IMR-90 (cell line): Measurements from ENCODE around the gene ZFAND2A. TPM values are rescaled to one million over a fixed set of nuclear protein-coding genes. Genes with fewer than 3 reads are reported as not detected.

Source experiments
- ATAC-seq: fragments of 200-7000 bp; cut with Tn5 transposase; 2 replicates; pipeline ENCODE4 v1.9.1; 2020; ENCODE audit warnings: low read depth, mild to moderate bottlenecking, moderate library complexity
- BruUV-seq: library from RNA; stranded (reverse); fragments of 400-500 nt; replicated peaks from 2 replicates; lab custom pipeline; 2021; lab: Mats Ljungman, UMichigan
- CTCF ChIA-PET: fragments of 300-600 bp; formaldehyde crosslinking; extraction: SDS; loops from one replicate; lab custom pipeline; 2021; ENCODE audit warnings: antibody characterized with exemption; lab: Yijun Ruan, JAX
- POLR2A ChIA-PET: fragments of 300-600 bp; sonication (Branson Sonifier 250); formaldehyde crosslinking; loops from one replicate; lab custom pipeline; 2022; ENCODE audit warnings: antibody characterized with exemption; ENCODE audit not compliant: unreplicated experiment; lab: Charles Lee
- DNase-seq: peaks from one replicate; pipeline ENCODE4 v3.0.0; 2013
- H2AFZ ChIP-seq: replicated peaks from 2 replicates; pipeline ENCODE3; 2013; ENCODE audit warnings: low read length, mild to moderate bottlenecking; ENCODE audit not compliant: poor library complexity
- H2AK5ac ChIP-seq: 2 replicates; pipeline ENCODE4 v1.6.1; 2013; ENCODE audit warnings: low read depth, low read length, inconsistent platforms
- H2AK9ac ChIP-seq: replicated peaks from 2 replicates; pipeline ENCODE3; 2013; ENCODE audit warnings: mild to moderate bottlenecking, low read depth, low read length, moderate library complexity; ENCODE audit not compliant: poor library complexity
- H2BK120ac ChIP-seq: 2 replicates; pipeline ENCODE4 v1.6.1; 2013; ENCODE audit warnings: low read depth, low read length, inconsistent platforms
- H2BK15ac ChIP-seq: 3 replicates; pipeline ENCODE4 v1.6.1; 2013; ENCODE audit warnings: low read depth, low read length, inconsistent platforms
- H2BK20ac ChIP-seq: 2 replicates; pipeline ENCODE4 v1.6.1; 2013; ENCODE audit warnings: low read depth, mild to moderate bottlenecking, inconsistent platforms, low read length, moderate library complexity
- H2BK5ac ChIP-seq: 2 replicates; pipeline ENCODE4 v1.6.1; 2013; ENCODE audit warnings: mild to moderate bottlenecking, low read depth, low read length, inconsistent platforms; ENCODE audit not compliant: poor library complexity, severe bottlenecking
- H3K14ac ChIP-seq: replicated peaks from 2 replicates; pipeline ENCODE4 v1.6.1; 2013; ENCODE audit warnings: low read depth, low read length, inconsistent platforms
- H3K18ac ChIP-seq: 2 replicates; pipeline ENCODE4 v1.6.1; 2013; ENCODE audit warnings: low read depth, low read length, control low read depth
- H3K23ac ChIP-seq: 2 replicates; pipeline ENCODE4 v1.6.1; 2013; ENCODE audit warnings: low read depth, low read length, inconsistent platforms
- H3K27ac ChIP-seq: 2 replicates; pipeline ENCODE4 v1.5.1; 2013; ENCODE audit warnings: mild to moderate bottlenecking, control low read depth, low read length; ENCODE audit not compliant: insufficient read depth
- H3K27me3 ChIP-seq: 2 replicates; pipeline ENCODE4 v1.6.1; 2013; ENCODE audit warnings: low read length; ENCODE audit not compliant: control insufficient read depth, insufficient read depth
- H3K36me3 ChIP-seq: 2 replicates; pipeline ENCODE4 v1.6.1; 2013; ENCODE audit warnings: low read length, mixed read lengths; ENCODE audit not compliant: control insufficient read depth, insufficient read depth
- H3K4ac ChIP-seq: 2 replicates; pipeline ENCODE4 v1.6.1; 2013; ENCODE audit warnings: low read depth, low read length, inconsistent platforms
- H3K4me1 ChIP-seq: 2 replicates; pipeline ENCODE4 v1.6.1; 2013; ENCODE audit warnings: low read length, mixed read lengths; ENCODE audit not compliant: control insufficient read depth, insufficient read depth
- H3K4me2 ChIP-seq: 2 replicates; pipeline ENCODE4 v1.6.1; 2013; ENCODE audit warnings: low read depth, mild to moderate bottlenecking, control low read depth, low read length, moderate library complexity
- H3K4me3 ChIP-seq: 2 replicates; pipeline ENCODE4 v1.5.1; 2013; ENCODE audit warnings: low read depth, mild to moderate bottlenecking, control low read depth, low read length, moderate library complexity; ENCODE audit not compliant: insufficient read depth
- H3K56ac ChIP-seq: 2 replicates; pipeline ENCODE4 v1.6.1; 2013; ENCODE audit warnings: low read length, inconsistent platforms; ENCODE audit not compliant: insufficient read depth; ENCODE audit errors: extremely low read depth
- H3K79me1 ChIP-seq, 2 experiments: 2 replicates each; pipeline ENCODE4 v1.6.1; 2013; ENCODE audit warnings: low read length in 2 of 2, inconsistent platforms in 1 of 2, low read depth in 1 of 2
- H3K9ac ChIP-seq: 2 replicates; pipeline ENCODE4 v1.6.1; 2013; ENCODE audit warnings: low read depth, low read length, control low read depth
- H3K9me1 ChIP-seq: 2 replicates; pipeline ENCODE4 v1.6.1; 2013; ENCODE audit warnings: low read length, inconsistent platforms; ENCODE audit not compliant: insufficient read depth
- H3K9me3 ChIP-seq: 2 replicates; pipeline ENCODE4 v1.6.1; 2013; ENCODE audit warnings: low read length; ENCODE audit not compliant: control insufficient read depth, insufficient read depth
- H4K20me1 ChIP-seq: 2 replicates; pipeline ENCODE4 v1.6.1; 2013; ENCODE audit warnings: low read length, inconsistent platforms; ENCODE audit not compliant: insufficient read depth
- H4K5ac ChIP-seq: 2 replicates; pipeline ENCODE4 v1.6.1; 2013; ENCODE audit warnings: mild to moderate bottlenecking, low read depth, low read length, control low read depth
- H4K8ac ChIP-seq, 2 experiments: 2 replicates each; pipeline ENCODE4 v1.6.1; 2013; ENCODE audit warnings: low read depth in 2 of 2, low read length in 2 of 2, control low read depth in 1 of 2, inconsistent platforms in 1 of 2
- H4K91ac ChIP-seq: 2 replicates; pipeline ENCODE4 v1.6.1; 2013; ENCODE audit warnings: low read depth, low read length, inconsistent platforms; ENCODE audit not compliant: insufficient read depth
- RFX5 ChIP-seq: IDR thresholded peaks from 2 replicates; pipeline ENCODE4 v1.8.0; 2012; ENCODE audit warnings: low read depth, mild to moderate bottlenecking, low read length, moderate library complexity
- WGBS, 2 experiments: methylation state at CpG; one replicate each; pipeline versions ENCODE4 v1.1.5 to v1.1.7; 2013; ENCODE audit warnings: missing lambda C conversion rate in 2 of 2; ENCODE audit not compliant: insufficient read length in 1 of 2; ENCODE audit errors: extremely low coverage in 2 of 2; 5-methylcytosine and 5-hydroxymethylcytosine counted together
- dilution Hi-C: fragments of 300-500 bp; cut with HindIII; formaldehyde crosslinking; loops from one replicate; pipeline ENCODE4 v1.14.3; 2018; ENCODE audit warnings: low sequenced_read_pairs; ENCODE audit not compliant: unreplicated experiment
- in situ Hi-C: fragments of 300-500 bp; cut with MboI; formaldehyde crosslinking; loops from 3 replicates; pipeline ENCODE4 v1.14.3; 2019; ENCODE audit warnings: low sequenced_read_pairs, inconsistent platforms, mixed read lengths
- intact Hi-C: fragments of 100-400 bp; cut with micrococcal nuclease; formaldehyde crosslinking; loops from 2 replicates; pipeline ENCODE4 v1.10.0; 2022
- polyA plus RNA-seq, 3 experiments: library from polyadenylated mRNA; depleted of rRNA; stranded (reverse); fragments of >200 nt; gene quantifications; 2 replicates each; pipeline ENCODE4 v1.2.3, GENCODE V29; 2012; ENCODE audit warnings: low replicate concordance in 1 of 3
- total RNA-seq: library from RNA; depleted of rRNA; stranded (reverse); fragments of >200 nt; gene quantifications from 2 replicates; pipeline ENCODE4 v1.2.3, GENCODE V29; 2012

ZFAND2A gene
- total and polyA plus RNA-seq, 2 of the 4 experiments (the other 2 are of a cell fraction) = 11.8 to 28.7 TPM

- POLR2A ChIA-PET = no interaction called here
- H4K5ac ChIP-seq = no peak overlapping the region
- no peak overlapping the region for H2BK120ac ChIP-seq
- DNase-seq (no peak), ATAC-seq (no peak)
- H3K27me3 ChIP-seq = peaks cover 8% of the 10 kb centered on the region
- no peak overlapping the region for H3K4me2 ChIP-seq
- dilution Hi-C loops = no loop called here
- H2AFZ ChIP-seq = no peak overlapping the region
- no peak overlapping the region for H3K14ac ChIP-seq
- H4K91ac ChIP-seq = no peak overlapping the region
- no peak overlapping the region for H2BK5ac ChIP-seq
- H3K9me3 ChIP-seq = no peaks in the 10 kb centered on the region
- no peaks in the 10 kb centered on the region for H3K79me1 ChIP-seq
- BruUV-seq = no TSS peak
- no peaks in the 10 kb centered on the region for H3K9me1 ChIP-seq
- 0 out of 2 replicates have a peak overlapping the region, but pooled peaks have one; percentile 6 for H2BK20ac ChIP-seq
- no peak overlapping the region for H2AK9ac ChIP-seq
- no peak overlapping the region for H3K56ac ChIP-seq
- TF ChIP-seq RFX5 = no peak
- H3K4me1 ChIP-seq = peaks cover 5% of the 10 kb centered on the region
- intact Hi-C loops = loop anchor here (5.0 kb wide), 2 partner anchors 222 to 282 kb away; no protein-coding TSS in a partner anchor
- no peak overlapping the region for H3K27ac ChIP-seq
- H2AK5ac ChIP-seq = peak overlapping the region; percentile 22; the same call in 1 of the 2 replicates
- no peak overlapping the region for H4K8ac ChIP-seq
- H3K18ac ChIP-seq = no peak overlapping the region
- 96% methylated on average over 10 of the region's 10 CpGs; no CpG with 5 or more reads in 1 of the 2 experiments for WGBS, 2 experiments
- CTCF ChIA-PET = no interaction called here
- no peak overlapping the region for H3K9ac ChIP-seq
- H3K23ac ChIP-seq = no peak overlapping the region
- no peak overlapping the region for H3K4me3 ChIP-seq
- no peaks in the 10 kb centered on the region for H4K20me1 ChIP-seq
- H2BK15ac ChIP-seq = no peak overlapping the region; the same call in 2 of the 3 replicates
- no peaks in the 10 kb centered on the region for H3K36me3 ChIP-seq
- no peak overlapping the region for H3K4ac ChIP-seq
- in situ Hi-C loops = no loop called here
These were observed 30.2 kb upstream of the ZFAND2A start for GRCh38 chr7:1189986-1190772.
